NOMO-1 treated with dmso at 0.1 percent for 144 hours (cell line): ENCODE measurements around the gene ID1.
A peak's percentile ranks its signal among the peaks of the same experiment; 100 is the strongest.

ENCODE experiments used
- DNase-seq: peaks from one replicate; lab custom pipeline; 2025; ENCODE audit not compliant: unreplicated experiment; lab: John Stamatoyannopoulos, UW

Gene ID1, protein sequence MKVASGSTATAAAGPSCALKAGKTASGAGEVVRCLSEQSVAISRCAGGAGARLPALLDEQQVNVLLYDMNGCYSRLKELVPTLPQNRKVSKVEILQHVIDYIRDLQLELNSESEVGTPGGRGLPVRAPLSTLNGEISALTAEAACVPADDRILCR

DNA sequence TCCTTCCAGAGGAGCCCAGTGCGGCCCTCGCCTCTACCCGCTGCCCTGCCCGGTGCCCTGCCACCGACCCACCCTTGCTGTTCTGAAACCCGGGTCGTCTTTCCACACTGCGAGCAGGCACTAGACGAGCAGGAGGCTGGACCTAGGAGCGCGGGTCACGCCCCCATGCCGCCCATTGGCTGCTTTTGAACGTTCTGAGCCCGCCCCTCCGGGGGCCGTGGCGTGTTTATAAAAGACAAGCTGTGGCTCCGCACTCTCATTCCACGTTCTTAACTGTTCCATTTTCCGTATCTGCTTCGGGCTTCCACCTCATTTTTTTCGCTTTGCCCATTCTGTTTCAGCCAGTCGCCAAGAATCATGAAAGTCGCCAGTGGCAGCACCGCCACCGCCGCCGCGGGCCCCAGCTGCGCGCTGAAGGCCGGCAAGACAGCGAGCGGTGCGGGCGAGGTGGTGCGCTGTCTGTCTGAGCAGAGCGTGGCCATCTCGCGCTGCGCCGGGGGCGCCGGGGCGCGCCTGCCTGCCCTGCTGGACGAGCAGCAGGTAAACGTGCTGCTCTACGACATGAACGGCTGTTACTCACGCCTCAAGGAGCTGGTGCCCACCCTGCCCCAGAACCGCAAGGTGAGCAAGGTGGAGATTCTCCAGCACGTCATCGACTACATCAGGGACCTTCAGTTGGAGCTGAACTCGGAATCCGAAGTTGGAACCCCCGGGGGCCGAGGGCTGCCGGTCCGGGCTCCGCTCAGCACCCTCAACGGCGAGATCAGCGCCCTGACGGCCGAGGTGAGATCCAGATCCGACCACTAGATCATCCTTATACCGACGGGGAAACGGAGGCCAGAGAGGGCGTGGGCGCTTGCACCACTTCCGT is at the start of gene ID1:
ID1 (plus strand) TSS at position 259 of the 871 bp plus-strand sequence; CDS start at position 358, 99 bp downstream.
- DNase-seq = peak; percentile 88

GRCh38 chr20:31559704-31560093 is 45.4 kb upstream of the ID1 start:
- no peak for DNase-seq

GRCh38 chr20:31560094-31560745 is 44.9 kb upstream of the ID1 start:
- DNase-seq = peak; percentile 60

GRCh38 chr20:31560746-31561598 is 44.1 kb upstream of the ID1 start:
- DNase-seq = no peak

DNA sequence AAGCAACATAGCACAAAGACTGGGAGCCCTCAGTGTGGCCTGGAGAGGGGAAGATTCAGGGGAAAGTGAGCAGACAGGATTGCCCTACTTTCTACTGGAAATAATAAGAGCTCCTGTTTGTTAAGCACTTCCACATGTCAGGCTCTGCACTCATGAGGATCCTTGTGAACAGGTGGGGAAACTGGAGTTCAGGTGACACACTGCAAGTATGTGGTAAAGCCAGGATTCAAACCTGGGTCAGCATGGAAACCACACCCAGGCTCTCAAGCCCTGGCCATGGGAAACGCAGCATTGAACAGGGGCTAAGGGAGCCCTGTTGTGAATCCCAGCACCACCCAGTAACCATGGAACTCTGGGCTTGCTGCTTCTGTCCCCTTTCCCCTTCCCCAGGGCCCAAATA is 42.8 kb upstream of the ID1 start:
- DNase-seq = no peak

GRCh38 chr20:31564284-31564683 is 40.8 kb upstream of the ID1 start:
- DNase-seq = no peak

- no peak for DNase-seq
These were observed 39.3 kb upstream of the ID1 start for GRCh38 chr20:31565699-31566318.

GRCh38 chr20:31566319-31566657 is 38.8 kb upstream of the ID1 start:
- DNase-seq = no peak

GRCh38 chr20:31566658-31567379 is 38.3 kb upstream of the ID1 start:
- DNase-seq = no peak

DNA sequence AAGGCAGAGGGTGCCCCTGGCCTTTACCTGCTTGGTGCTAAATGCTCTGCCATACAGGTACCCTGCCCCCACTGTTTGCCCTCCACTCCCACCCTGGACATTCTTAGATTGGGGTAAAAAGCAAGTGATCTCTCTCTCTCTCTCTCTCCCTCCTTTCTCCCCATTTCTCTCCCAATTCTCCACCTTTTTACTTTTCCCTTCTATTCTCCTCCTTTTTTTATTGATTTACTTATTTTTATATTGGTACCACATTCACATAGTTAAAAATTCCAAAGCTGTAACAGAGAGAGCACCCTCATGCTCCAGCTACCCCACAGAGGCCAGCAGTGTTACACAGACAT is 37.7 kb upstream of the ID1 start:
- DNase-seq = no peak

DNA sequence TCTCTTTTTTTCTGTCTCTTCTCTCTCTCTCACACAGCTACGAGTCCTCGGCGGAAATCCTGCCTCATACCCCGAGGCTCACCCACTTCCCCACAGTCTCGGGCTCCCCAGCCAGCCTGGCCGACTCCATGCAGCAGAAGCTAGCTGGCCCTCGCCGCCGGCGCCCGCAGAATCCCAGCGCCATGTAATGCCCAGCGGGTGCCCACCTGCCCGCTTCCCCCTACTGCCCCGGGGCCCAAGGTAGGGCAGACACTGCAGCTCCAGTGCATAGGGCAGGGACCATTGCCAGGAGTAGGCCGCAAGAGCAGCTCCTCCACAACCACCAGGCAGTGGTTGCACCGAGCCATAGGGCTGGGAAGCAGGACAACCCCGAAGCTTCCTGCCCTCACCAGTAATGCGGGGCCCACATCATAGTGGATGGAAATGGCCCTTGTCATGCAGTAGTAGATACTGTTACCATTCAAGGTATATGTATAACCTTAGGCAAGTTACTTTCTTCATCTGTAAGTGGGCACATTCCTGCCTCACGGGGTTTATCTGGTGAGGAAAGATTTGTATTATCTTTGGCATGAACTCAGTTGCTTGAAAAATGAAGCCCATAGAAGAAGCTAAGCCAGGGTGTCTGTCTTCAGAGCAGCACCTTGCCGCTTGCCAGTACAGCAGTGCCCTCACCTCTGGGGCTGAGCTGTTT is 36.9 kb upstream of the ID1 start:
- DNase-seq = no peak

- DNase-seq = no peak
These were observed 36.3 kb upstream of the ID1 start for GRCh38 chr20:31568773-31569162.

GRCh38 chr20:31569163-31570020 is 35.7 kb upstream of the ID1 start:
- no peak for DNase-seq

GRCh38 chr20:31570021-31570463 is 35.0 kb upstream of the ID1 start:
- DNase-seq = no peak

GRCh38 chr20:31570735-31571617 is 34.1 kb upstream of the ID1 start:
- DNase-seq = no peak

DNA sequence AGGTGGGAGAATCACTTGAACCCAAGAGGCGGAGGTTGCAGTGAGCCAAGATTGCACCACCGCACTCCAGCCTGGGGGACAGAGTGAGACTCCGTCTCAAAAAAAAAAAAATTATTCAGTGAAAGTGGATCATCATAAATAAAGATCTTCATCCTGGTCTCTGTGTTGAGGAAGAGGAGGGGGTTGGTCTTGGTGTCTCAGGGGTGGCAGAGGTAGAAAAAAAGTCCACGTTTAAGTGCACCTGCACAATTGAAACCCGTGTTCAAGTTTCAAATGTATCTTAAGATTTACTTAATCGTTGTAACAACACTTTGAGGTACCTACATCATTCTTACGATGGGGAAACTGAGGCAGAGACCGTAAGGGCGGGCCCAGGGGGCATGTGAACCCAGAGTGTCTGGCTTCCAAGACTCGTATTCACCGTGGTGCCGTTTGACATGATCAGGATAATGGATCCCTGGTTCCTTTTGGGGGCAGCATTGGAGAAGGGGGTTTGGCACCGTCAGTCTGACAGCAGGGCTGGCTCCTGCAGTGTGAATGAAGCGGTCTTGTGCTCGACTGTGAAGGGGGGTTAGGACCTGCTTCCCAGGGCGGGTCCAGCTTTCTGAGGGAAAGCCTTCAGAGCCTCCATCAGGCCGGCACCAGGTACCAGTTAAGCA is 32.9 kb upstream of the ID1 start:
- no peak for DNase-seq
